Brain pericyte (primary cell): Measurements from ENCODE around the gene ARID1B.

Experiments
- DNase-seq: peaks from one replicate; pipeline ENCODE4 v3.0.0-alpha.2; 2012; ENCODE audit warnings: low read depth, low spot score

The ARID1B gene

GRCh38 chr6:157222201-157222981, 445.2 kb downstream of the ARID1B start:
- DNase-seq: no peak

GRCh38 chr6:157223021-157223430, 445.8 kb downstream of the ARID1B start:
- DNase-seq: no peak

- DNase-seq: no peak
These were observed 446.3 kb downstream of the ARID1B start for GRCh38 chr6:157223511-157223910.

- DNase-seq: no peak
These were observed 447.2 kb downstream of the ARID1B start for GRCh38 chr6:157224178-157224950.

- DNase-seq: no peak
These were observed 447.9 kb downstream of the ARID1B start for GRCh38 chr6:157224951-157225574.

GRCh38 chr6:157225575-157225995, 448.4 kb downstream of the ARID1B start:
- DNase-seq: no peak

- no peak for DNase-seq
These were observed 448.9 kb downstream of the ARID1B start for GRCh38 chr6:157226026-157226625.

- DNase-seq: no peak
These were observed 449.6 kb downstream of the ARID1B start for GRCh38 chr6:157226761-157227160.

GRCh38 chr6:157227202-157228166, 450.3 kb downstream of the ARID1B start:
- DNase-seq: no peak

GRCh38 chr6:157228426-157229131, 451.4 kb downstream of the ARID1B start:
- DNase-seq: no peak

- DNase-seq: no peak
These were observed 452.0 kb downstream of the ARID1B start for GRCh38 chr6:157229132-157229618.

GRCh38 chr6:157229713-157230112, 452.5 kb downstream of the ARID1B start:
- no peak for DNase-seq

GRCh38 chr6:157230910-157231309, 453.7 kb downstream of the ARID1B start:
- no peak for DNase-seq

GRCh38 chr6:157232161-157232895, 455.1 kb downstream of the ARID1B start:
- no peak for DNase-seq

- DNase-seq: no peak
These were observed 456.0 kb downstream of the ARID1B start for GRCh38 chr6:157233156-157233555.

- no peak for DNase-seq
These were observed 456.5 kb downstream of the ARID1B start for GRCh38 chr6:157233686-157234085.

GRCh38 chr6:157235600-157236039, 458.4 kb downstream of the ARID1B start:
- no peak for DNase-seq

GRCh38 chr6:157236040-157236725, 459.0 kb downstream of the ARID1B start:
- DNase-seq: no peak

- no peak for DNase-seq
These were observed 461.2 kb downstream of the ARID1B start for GRCh38 chr6:157238346-157238745.
